ENCODE data around the gene RNF32.

DNA sequence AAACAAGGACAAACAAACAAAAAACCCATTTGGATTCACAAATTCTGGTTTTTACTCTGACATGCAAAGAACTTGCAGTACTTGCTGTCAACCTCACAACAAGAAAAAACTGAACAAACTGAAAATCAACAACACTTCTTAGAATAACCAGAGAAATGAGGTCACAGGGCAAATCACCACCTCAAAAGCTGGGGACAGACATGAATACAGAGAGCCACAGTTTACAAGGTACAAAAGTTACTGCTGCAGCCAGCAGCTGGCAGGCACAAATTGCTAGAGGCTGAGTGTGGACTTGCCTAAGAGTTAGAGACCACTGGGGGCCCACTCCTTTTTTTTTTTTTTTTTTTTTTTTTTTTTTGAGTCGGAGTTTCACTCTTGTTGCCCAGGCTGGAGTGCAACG, 15.0 kb upstream of the RNF32 start:
- TF ChIP-seq, protein P1, sequence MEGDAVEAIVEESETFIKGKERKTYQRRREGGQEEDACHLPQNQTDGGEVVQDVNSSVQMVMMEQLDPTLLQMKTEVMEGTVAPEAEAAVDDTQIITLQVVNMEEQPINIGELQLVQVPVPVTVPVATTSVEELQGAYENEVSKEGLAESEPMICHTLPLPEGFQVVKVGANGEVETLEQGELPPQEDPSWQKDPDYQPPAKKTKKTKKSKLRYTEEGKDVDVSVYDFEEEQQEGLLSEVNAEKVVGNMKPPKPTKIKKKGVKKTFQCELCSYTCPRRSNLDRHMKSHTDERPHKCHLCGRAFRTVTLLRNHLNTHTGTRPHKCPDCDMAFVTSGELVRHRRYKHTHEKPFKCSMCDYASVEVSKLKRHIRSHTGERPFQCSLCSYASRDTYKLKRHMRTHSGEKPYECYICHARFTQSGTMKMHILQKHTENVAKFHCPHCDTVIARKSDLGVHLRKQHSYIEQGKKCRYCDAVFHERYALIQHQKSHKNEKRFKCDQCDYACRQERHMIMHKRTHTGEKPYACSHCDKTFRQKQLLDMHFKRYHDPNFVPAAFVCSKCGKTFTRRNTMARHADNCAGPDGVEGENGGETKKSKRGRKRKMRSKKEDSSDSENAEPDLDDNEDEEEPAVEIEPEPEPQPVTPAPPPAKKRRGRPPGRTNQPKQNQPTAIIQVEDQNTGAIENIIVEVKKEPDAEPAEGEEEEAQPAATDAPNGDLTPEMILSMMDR (IDR thresholded peaks at IDR 0.05): no peak
- TF ChIP-seq POLR2AphosphoS5 (IDR thresholded peaks at IDR 0.05) (no peak), EP300 (IDR thresholded peaks at IDR 0.05) (no peak)
